ENCODE measurements around the gene SDCCAG8. TPM values are rescaled to one million over a fixed set of nuclear protein-coding genes. Genes with fewer than 3 reads are reported as not detected.
A peak's percentile ranks its signal among the peaks of the same experiment; 100 is the strongest.

The SDCCAG8 gene
- total RNA-seq, 1 experiment from 2014 or later = 36.6 TPM

DNA sequence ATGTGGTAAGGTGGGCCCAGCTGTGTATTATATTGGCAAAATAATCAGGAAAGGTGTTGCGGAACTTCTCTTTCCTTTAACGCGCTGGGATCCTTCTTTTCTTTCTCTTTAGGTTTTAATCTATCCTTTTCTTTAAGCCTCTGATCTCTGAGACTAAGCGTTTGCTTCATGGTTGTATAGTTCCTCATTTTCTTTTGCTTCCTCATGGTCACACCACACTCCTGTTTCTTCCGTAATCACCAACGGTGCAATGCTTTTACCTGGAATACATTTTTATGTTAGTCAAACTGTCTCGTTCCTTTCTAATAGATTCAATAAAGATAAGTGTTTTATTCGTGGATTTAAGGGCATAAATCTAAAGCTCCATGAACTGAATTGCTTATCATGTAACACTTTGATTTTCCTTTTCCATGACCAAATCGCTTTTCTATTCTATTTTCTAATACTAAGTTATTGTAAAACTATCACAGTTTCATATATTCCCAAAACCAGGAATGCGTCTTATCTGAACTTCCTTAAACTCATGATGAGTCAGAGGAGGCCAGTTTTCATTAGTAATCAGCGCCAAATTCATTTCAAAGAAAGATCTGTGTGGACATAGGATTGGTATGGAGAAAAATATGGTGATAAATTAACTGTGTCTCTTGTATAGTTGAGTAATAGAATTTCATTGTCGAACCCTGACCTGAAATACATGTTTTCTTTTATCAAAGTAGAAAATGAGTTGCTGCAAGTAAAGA lies 12.2 kb downstream of the SDCCAG8 start:
- H2AFZ ChIP-seq (ENCODE audit: low read length) = peak overlapping the region; percentile 41; the same call in 1 of the 2 replicates
- H3K27me3 ChIP-seq (ENCODE audit: low read length) = no peaks in the 10 kb centered on the region
- H3K9ac ChIP-seq (ENCODE audit: low read length) = peak overlapping the region; percentile 39
- H3K4me1 ChIP-seq (ENCODE audit: low read length) = peaks cover 44% of the 10 kb centered on the region
- H3K79me2 ChIP-seq (ENCODE audit: low read length) = peaks cover 66% of the 10 kb centered on the region
- H3K9me3 ChIP-seq (ENCODE audit: low read length) = no peaks in the 10 kb centered on the region
- peak overlapping the region; percentile 82 for H3K4me2 ChIP-seq (ENCODE audit: low read depth, low read length, poor library complexity, severe bottlenecking)
- no peaks in the 10 kb centered on the region for H4K20me1 ChIP-seq (ENCODE audit: insufficient read depth, low read depth, low read length)
- H3K4me3 ChIP-seq (ENCODE audit: low read length) = peak overlapping the region; percentile 45
- DNase-seq = peak; percentile 56
- peak overlapping the region; percentile 76 for H3K27ac ChIP-seq (ENCODE audit: low read length)
- H3K36me3 ChIP-seq (ENCODE audit: insufficient read depth, low read length) = no peaks in the 10 kb centered on the region
- H3K9me2 ChIP-seq (replicated peaks; ENCODE audit: insufficient read depth, low read length) = no peaks in the 10 kb centered on the region

DNA sequence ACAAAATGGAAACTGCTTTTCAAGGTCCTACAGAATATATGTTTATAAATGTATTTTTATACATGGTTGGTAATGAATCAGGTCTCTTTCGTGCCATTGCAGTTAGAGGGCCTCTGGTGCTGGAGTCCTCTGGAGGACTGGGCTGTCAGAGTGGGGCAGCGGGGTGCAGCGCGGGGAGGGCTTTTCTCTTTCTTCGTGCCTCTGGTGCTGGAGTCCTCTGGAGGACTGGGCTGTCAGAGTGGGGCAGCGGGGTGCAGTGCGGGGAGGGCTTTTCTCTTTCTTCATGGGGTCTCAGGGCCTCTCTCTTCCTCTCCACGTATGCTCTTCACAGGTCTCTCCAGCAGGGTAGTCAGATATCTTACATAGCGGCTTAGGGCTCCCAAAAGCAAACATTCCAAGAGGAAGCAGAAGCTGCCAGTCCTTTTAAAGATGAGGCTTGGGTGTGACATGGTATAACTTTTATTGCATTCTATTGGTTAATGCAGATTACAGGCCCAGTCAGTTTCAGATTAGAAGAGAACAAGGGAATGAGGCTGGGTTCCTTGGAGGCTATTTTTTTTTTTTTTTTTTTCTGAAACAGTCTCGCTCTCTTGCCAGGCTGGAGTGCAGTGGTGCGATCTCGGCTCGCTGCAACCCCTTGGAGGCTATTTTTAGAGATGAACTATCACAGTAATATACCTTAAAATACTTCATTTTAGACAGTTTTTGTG lies 13.1 kb downstream of the SDCCAG8 start:
- Histone ChIP-seq H3K27me3 (ENCODE audit: low read length) (no peaks in the 10 kb centered on the region), H3K4me2 (ENCODE audit: low read depth, low read length, poor library complexity, severe bottlenecking) (peak overlapping the region; percentile 82), H3K36me3 (ENCODE audit: insufficient read depth, low read length) (0 out of 2 replicates have a peak, but pooled peaks cover 5% of the 10 kb centered on the region), H3K79me2 (ENCODE audit: low read length) (peaks cover 62% of the 10 kb centered on the region), H3K27ac (ENCODE audit: low read length) (peak overlapping the region; percentile 76), H3K4me1 (ENCODE audit: low read length) (peaks cover 44% of the 10 kb centered on the region), H3K9me2 (replicated peaks; ENCODE audit: insufficient read depth, low read length) (no peaks in the 10 kb centered on the region), H2AFZ (ENCODE audit: low read length) (peak overlapping the region; percentile 76), H3K9me3 (ENCODE audit: low read length) (no peaks in the 10 kb centered on the region), H3K4me3 (ENCODE audit: low read length) (peak overlapping the region; percentile 45), H3K9ac (ENCODE audit: low read length) (peak overlapping the region; percentile 52), H4K20me1 (ENCODE audit: insufficient read depth, low read depth, low read length) (no peaks in the 10 kb centered on the region)
- DNase-seq = no peak

DNA sequence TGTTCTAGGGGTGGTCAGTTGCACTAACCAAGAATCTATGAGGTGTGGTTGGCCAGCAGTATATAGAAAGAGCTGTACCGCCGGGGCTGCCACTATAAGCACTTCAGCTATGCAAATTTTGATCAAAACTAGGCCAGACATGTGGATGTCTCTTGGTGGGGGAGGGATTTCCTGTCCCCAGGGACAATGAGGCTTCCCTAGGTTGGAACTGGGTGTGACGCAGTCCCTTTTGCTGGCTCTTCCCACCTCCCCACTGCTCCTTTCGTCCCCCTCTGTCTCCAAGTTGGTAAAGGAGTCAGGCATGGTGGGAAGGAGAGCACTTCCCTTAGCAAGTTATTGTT lies 13.6 kb downstream of the SDCCAG8 start:
- H3K9me3 ChIP-seq (ENCODE audit: low read length) = no peaks in the 10 kb centered on the region
- H3K36me3 ChIP-seq (ENCODE audit: insufficient read depth, low read length) = 0 out of 2 replicates have a peak, but pooled peaks cover 5% of the 10 kb centered on the region
- no peaks in the 10 kb centered on the region for H3K27me3 ChIP-seq (ENCODE audit: low read length)
- H3K4me3 ChIP-seq (ENCODE audit: low read length) = peak overlapping the region; percentile 45
- H3K4me2 ChIP-seq (ENCODE audit: low read depth, low read length, poor library complexity, severe bottlenecking) = peak overlapping the region; percentile 82
- H3K79me2 ChIP-seq (ENCODE audit: low read length) = peaks cover 58% of the 10 kb centered on the region
- H2AFZ ChIP-seq (ENCODE audit: low read length) = peak overlapping the region; percentile 76
- H3K9ac ChIP-seq (ENCODE audit: low read length) = peak overlapping the region; percentile 52
- H3K27ac ChIP-seq (ENCODE audit: low read length) = peak overlapping the region; percentile 76
- no peaks in the 10 kb centered on the region for H4K20me1 ChIP-seq (ENCODE audit: insufficient read depth, low read depth, low read length)
- H3K9me2 ChIP-seq (replicated peaks; ENCODE audit: insufficient read depth, low read length) = no peaks in the 10 kb centered on the region
- peak; percentile 76 for DNase-seq
- peaks cover 44% of the 10 kb centered on the region for H3K4me1 ChIP-seq (ENCODE audit: low read length)

DNA sequence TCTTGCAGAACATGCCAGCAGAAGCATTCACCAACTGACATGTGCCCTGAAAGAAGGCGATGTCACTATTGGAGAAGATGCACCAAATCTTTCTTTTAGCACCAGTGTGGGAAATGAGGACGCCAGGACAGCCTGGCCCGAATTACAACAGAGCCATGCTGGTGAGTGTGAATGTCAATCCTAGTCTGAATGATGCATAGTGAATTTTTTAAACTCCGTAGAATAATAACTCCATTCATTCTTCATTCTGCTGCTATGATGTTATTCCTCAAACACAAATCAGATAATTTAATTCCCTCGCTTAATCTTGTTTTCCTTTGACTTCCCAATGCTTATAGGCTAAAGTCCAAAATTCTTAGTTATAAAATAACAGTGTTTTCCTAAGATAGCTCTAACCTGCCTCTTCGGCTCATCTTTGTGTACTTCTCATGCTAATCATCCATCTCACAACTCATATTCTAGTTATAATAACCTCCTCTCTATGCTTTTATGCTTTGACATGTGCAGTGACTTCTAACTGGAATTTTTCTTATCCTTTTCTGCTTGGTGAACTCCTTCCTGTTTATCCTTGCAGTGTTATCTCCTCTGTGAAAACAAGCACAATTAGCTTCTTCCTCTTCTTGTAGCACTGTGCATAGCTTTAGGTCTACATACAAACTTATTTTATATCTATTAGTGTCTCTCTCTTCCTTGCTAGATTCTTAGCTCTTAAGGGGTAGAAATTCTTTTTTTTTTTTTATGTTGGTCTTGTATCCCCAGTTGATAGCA lies 14.4 kb downstream of the SDCCAG8 start:
- no peaks in the 10 kb centered on the region for H3K27me3 ChIP-seq (ENCODE audit: low read length)
- no peaks in the 10 kb centered on the region for H3K9me3 ChIP-seq (ENCODE audit: low read length)
- H3K36me3 ChIP-seq (ENCODE audit: insufficient read depth, low read length) = 0 out of 2 replicates have a peak, but pooled peaks cover 11% of the 10 kb centered on the region
- peaks cover 44% of the 10 kb centered on the region for H3K4me1 ChIP-seq (ENCODE audit: low read length)
- H3K4me2 ChIP-seq (ENCODE audit: low read depth, low read length, poor library complexity, severe bottlenecking) = no peak overlapping the region
- no peak overlapping the region for H3K9ac ChIP-seq (ENCODE audit: low read length)
- H3K4me3 ChIP-seq (ENCODE audit: low read length) = no peak overlapping the region
- no peaks in the 10 kb centered on the region for H4K20me1 ChIP-seq (ENCODE audit: insufficient read depth, low read depth, low read length)
- no peaks in the 10 kb centered on the region for H3K9me2 ChIP-seq (replicated peaks; ENCODE audit: insufficient read depth, low read length)
- H3K79me2 ChIP-seq (ENCODE audit: low read length) = peaks cover 50% of the 10 kb centered on the region
- H2AFZ ChIP-seq (ENCODE audit: low read length) = no peak overlapping the region
- no peak for DNase-seq
- H3K27ac ChIP-seq (ENCODE audit: low read length) = peak overlapping the region; percentile 76

- H3K9me2 ChIP-seq (replicated peaks; ENCODE audit: insufficient read depth, low read length) = no peaks in the 10 kb centered on the region
- H3K9me3 ChIP-seq (ENCODE audit: low read length) = no peaks in the 10 kb centered on the region
- peaks cover 44% of the 10 kb centered on the region for H3K4me1 ChIP-seq (ENCODE audit: low read length)
- H2AFZ ChIP-seq (ENCODE audit: low read length) = no peak overlapping the region
- DNase-seq = no peak
- H3K4me2 ChIP-seq (ENCODE audit: low read depth, low read length, poor library complexity, severe bottlenecking) = no peak overlapping the region
- no peaks in the 10 kb centered on the region for H3K27me3 ChIP-seq (ENCODE audit: low read length)
- H3K36me3 ChIP-seq (ENCODE audit: insufficient read depth, low read length) = peaks cover 15% of the 10 kb centered on the region; the same call in 1 of the 2 replicates
- H3K79me2 ChIP-seq (ENCODE audit: low read length) = peaks cover 40% of the 10 kb centered on the region
- no peaks in the 10 kb centered on the region for H4K20me1 ChIP-seq (ENCODE audit: insufficient read depth, low read depth, low read length)
- H3K4me3 ChIP-seq (ENCODE audit: low read length) = no peak overlapping the region
- no peak overlapping the region for H3K9ac ChIP-seq (ENCODE audit: low read length)
- no peak overlapping the region for H3K27ac ChIP-seq (ENCODE audit: low read length)
Observed at GRCh38 chr1:243271996-243272395, 16.2 kb downstream of the SDCCAG8 start.

GRCh38 chr1:243272401-243272800 lies 16.6 kb downstream of the SDCCAG8 start:
- Histone ChIP-seq H3K27me3 (ENCODE audit: low read length) (no peaks in the 10 kb centered on the region), H3K4me2 (ENCODE audit: low read depth, low read length, poor library complexity, severe bottlenecking) (no peak overlapping the region), H3K27ac (ENCODE audit: low read length) (no peak overlapping the region), H3K36me3 (ENCODE audit: insufficient read depth, low read length) (peaks cover 19% of the 10 kb centered on the region; the same call in 1 of the 2 replicates), H3K79me2 (ENCODE audit: low read length) (peaks cover 38% of the 10 kb centered on the region), H3K9me2 (replicated peaks; ENCODE audit: insufficient read depth, low read length) (no peaks in the 10 kb centered on the region), H3K4me3 (ENCODE audit: low read length) (no peak overlapping the region), H3K9ac (ENCODE audit: low read length) (no peak overlapping the region), H2AFZ (ENCODE audit: low read length) (no peak overlapping the region), H4K20me1 (ENCODE audit: insufficient read depth, low read depth, low read length) (no peaks in the 10 kb centered on the region), H3K9me3 (ENCODE audit: low read length) (no peaks in the 10 kb centered on the region), H3K4me1 (ENCODE audit: low read length) (peaks cover 40% of the 10 kb centered on the region)
- DNase-seq = no peak

DNA sequence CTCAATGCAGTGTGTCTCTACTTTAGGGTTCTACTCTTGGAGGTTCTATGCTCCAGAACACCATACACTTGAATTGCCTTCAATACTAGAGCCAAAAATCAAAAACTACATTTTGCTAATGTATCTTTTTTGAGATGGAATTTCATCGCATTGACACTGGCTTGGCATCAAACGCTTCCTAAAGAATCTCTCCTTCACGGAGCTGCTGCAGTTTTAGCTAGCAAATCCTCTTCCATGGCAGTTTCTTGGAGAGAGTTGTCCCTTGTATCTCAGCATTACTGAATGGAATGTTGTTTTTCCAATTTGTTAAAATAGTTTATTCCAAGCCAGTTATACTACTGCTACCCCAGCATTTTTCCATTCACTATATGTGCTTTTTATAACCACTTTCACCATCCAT lies 17.7 kb downstream of the SDCCAG8 start:
- Histone ChIP-seq H4K20me1 (ENCODE audit: insufficient read depth, low read depth, low read length) (no peaks in the 10 kb centered on the region), H3K79me2 (ENCODE audit: low read length) (peaks cover 27% of the 10 kb centered on the region), H3K36me3 (ENCODE audit: insufficient read depth, low read length) (peaks cover 23% of the 10 kb centered on the region; the same call in 1 of the 2 replicates), H3K4me2 (ENCODE audit: low read depth, low read length, poor library complexity, severe bottlenecking) (no peak overlapping the region), H3K4me3 (ENCODE audit: low read length) (no peak overlapping the region), H2AFZ (ENCODE audit: low read length) (no peak overlapping the region), H3K9me2 (replicated peaks; ENCODE audit: insufficient read depth, low read length) (no peaks in the 10 kb centered on the region), H3K9ac (ENCODE audit: low read length) (no peak overlapping the region), H3K9me3 (ENCODE audit: low read length) (no peaks in the 10 kb centered on the region), H3K27ac (ENCODE audit: low read length) (no peak overlapping the region), H3K4me1 (ENCODE audit: low read length) (peaks cover 29% of the 10 kb centered on the region), H3K27me3 (ENCODE audit: low read length) (no peaks in the 10 kb centered on the region)
- DNase-seq = no peak

- H3K9me3 ChIP-seq (ENCODE audit: low read length) = no peaks in the 10 kb centered on the region
- no peak overlapping the region for H2AFZ ChIP-seq (ENCODE audit: low read length)
- no peak overlapping the region for H3K4me3 ChIP-seq (ENCODE audit: low read length)
- peaks cover 25% of the 10 kb centered on the region for H3K4me1 ChIP-seq (ENCODE audit: low read length)
- H3K27ac ChIP-seq (ENCODE audit: low read length) = no peak overlapping the region
- H3K9ac ChIP-seq (ENCODE audit: low read length) = no peak overlapping the region
- H4K20me1 ChIP-seq (ENCODE audit: insufficient read depth, low read depth, low read length) = no peaks in the 10 kb centered on the region
- H3K36me3 ChIP-seq (ENCODE audit: insufficient read depth, low read length) = peaks cover 23% of the 10 kb centered on the region; the same call in 1 of the 2 replicates
- H3K4me2 ChIP-seq (ENCODE audit: low read depth, low read length, poor library complexity, severe bottlenecking) = no peak overlapping the region
- no peak for DNase-seq
- no peaks in the 10 kb centered on the region for H3K9me2 ChIP-seq (replicated peaks; ENCODE audit: insufficient read depth, low read length)
- no peaks in the 10 kb centered on the region for H3K27me3 ChIP-seq (ENCODE audit: low read length)
- peaks cover 23% of the 10 kb centered on the region for H3K79me2 ChIP-seq (ENCODE audit: low read length)
Observed at GRCh38 chr1:243273945-243274344, 18.1 kb downstream of the SDCCAG8 start.

Data from Karpas-422 (cell line).